8988T (cell line): ENCODE measurements around the gene SF3A2.

Experiments
- DNase-seq: peaks from one replicate; pipeline ENCODE4 v3.0.0; 2011

Gene SF3A2

GRCh38 chr19:2255112-2255845 is 18.7 kb downstream of the SF3A2 start:
- peak; percentile 28 for DNase-seq

GRCh38 chr19:2255982-2256685 is 19.5 kb downstream of the SF3A2 start, which contains the start of gene JSRP1:
JSRP1 (minus strand) TSS chr19:2256417; CDS start chr19:2255314, 1,103 bp downstream.
- no peak for DNase-seq

- DNase-seq, result no peak
Observed at GRCh38 chr19:2259336-2259735, 22.7 kb downstream of the SF3A2 start.

GRCh38 chr19:2260341-2260805 is 23.7 kb downstream of the SF3A2 start:
- no peak for DNase-seq

GRCh38 chr19:2261438-2262172 is 25.0 kb downstream of the SF3A2 start:
- DNase-seq, result peak; percentile 46

- DNase-seq, result no peak
Observed at GRCh38 chr19:2266183-2266993, 29.8 kb downstream of the SF3A2 start.

GRCh38 chr19:2268480-2268830 is 31.8 kb downstream of the SF3A2 start:
- DNase-seq, result no peak

- DNase-seq, result no peak
Observed at GRCh38 chr19:2268861-2269243, 32.2 kb downstream of the SF3A2 start.

GRCh38 chr19:2269244-2270156 is 32.9 kb downstream of the SF3A2 start:
- peak; percentile 98 for DNase-seq

GRCh38 chr19:2270157-2270422 is 33.5 kb downstream of the SF3A2 start:
- DNase-seq, result peak; percentile 18

GRCh38 chr19:2270423-2271233 is 34.0 kb downstream of the SF3A2 start:
- DNase-seq, result peak; percentile 42

GRCh38 chr19:2271234-2272103 is 34.8 kb downstream of the SF3A2 start:
- DNase-seq, result peak; percentile 46

GRCh38 chr19:2273356-2274184 is 36.9 kb downstream of the SF3A2 start:
- DNase-seq, result peak; percentile 97

GRCh38 chr19:2274185-2274711 is 37.6 kb downstream of the SF3A2 start:
- DNase-seq, result peak; percentile 16

GRCh38 chr19:2274931-2275535 is 38.4 kb downstream of the SF3A2 start:
- DNase-seq, result peak; percentile 90

- DNase-seq, result no peak
Observed at GRCh38 chr19:2275588-2276428, 39.2 kb downstream of the SF3A2 start.

GRCh38 chr19:2276429-2276986 is 39.9 kb downstream of the SF3A2 start:
- DNase-seq, result peak; percentile 17
